IMR-90 (cell line): ENCODE measurements around the gene HSFX1. TPM values are rescaled to one million over a fixed set of nuclear protein-coding genes. Genes with fewer than 3 reads are reported as not detected.

ENCODE experiments used
- ATAC-seq: fragments of 200-7000 bp; cut with Tn5 transposase; 2 replicates; pipeline ENCODE4 v1.9.1; 2020; ENCODE audit warnings: low read depth, mild to moderate bottlenecking, moderate library complexity
- BruUV-seq: library from RNA; stranded (reverse); fragments of 400-500 nt; replicated peaks from 2 replicates; lab custom pipeline; 2021; lab: Mats Ljungman, UMichigan
- CTCF ChIA-PET: fragments of 300-600 bp; formaldehyde crosslinking; extraction: SDS; loops from one replicate; lab custom pipeline; 2021; ENCODE audit warnings: antibody characterized with exemption; lab: Yijun Ruan, JAX
- POLR2A ChIA-PET: fragments of 300-600 bp; sonication (Branson Sonifier 250); formaldehyde crosslinking; loops from one replicate; lab custom pipeline; 2022; ENCODE audit warnings: antibody characterized with exemption; ENCODE audit not compliant: unreplicated experiment; lab: Charles Lee
- DNase-seq: peaks from one replicate; pipeline ENCODE4 v3.0.0; 2013
- H2AFZ ChIP-seq: replicated peaks from 2 replicates; pipeline ENCODE3; 2013; ENCODE audit warnings: low read length, mild to moderate bottlenecking; ENCODE audit not compliant: poor library complexity
- H2AK5ac ChIP-seq: 2 replicates; pipeline ENCODE4 v1.6.1; 2013; ENCODE audit warnings: low read depth, low read length, inconsistent platforms
- H2AK9ac ChIP-seq: replicated peaks from 2 replicates; pipeline ENCODE3; 2013; ENCODE audit warnings: mild to moderate bottlenecking, low read depth, low read length, moderate library complexity; ENCODE audit not compliant: poor library complexity
- H2BK120ac ChIP-seq: 2 replicates; pipeline ENCODE4 v1.6.1; 2013; ENCODE audit warnings: low read depth, low read length, inconsistent platforms
- H2BK15ac ChIP-seq: 3 replicates; pipeline ENCODE4 v1.6.1; 2013; ENCODE audit warnings: low read depth, low read length, inconsistent platforms
- H2BK20ac ChIP-seq: 2 replicates; pipeline ENCODE4 v1.6.1; 2013; ENCODE audit warnings: low read depth, mild to moderate bottlenecking, inconsistent platforms, low read length, moderate library complexity
- H2BK5ac ChIP-seq: 2 replicates; pipeline ENCODE4 v1.6.1; 2013; ENCODE audit warnings: mild to moderate bottlenecking, low read depth, low read length, inconsistent platforms; ENCODE audit not compliant: poor library complexity, severe bottlenecking
- H3K14ac ChIP-seq: replicated peaks from 2 replicates; pipeline ENCODE4 v1.6.1; 2013; ENCODE audit warnings: low read depth, low read length, inconsistent platforms
- H3K18ac ChIP-seq: 2 replicates; pipeline ENCODE4 v1.6.1; 2013; ENCODE audit warnings: low read depth, low read length, control low read depth
- H3K23ac ChIP-seq: 2 replicates; pipeline ENCODE4 v1.6.1; 2013; ENCODE audit warnings: low read depth, low read length, inconsistent platforms
- H3K27ac ChIP-seq: 2 replicates; pipeline ENCODE4 v1.5.1; 2013; ENCODE audit warnings: mild to moderate bottlenecking, control low read depth, low read length; ENCODE audit not compliant: insufficient read depth
- H3K27me3 ChIP-seq: 2 replicates; pipeline ENCODE4 v1.6.1; 2013; ENCODE audit warnings: low read length; ENCODE audit not compliant: control insufficient read depth, insufficient read depth
- H3K36me3 ChIP-seq: 2 replicates; pipeline ENCODE4 v1.6.1; 2013; ENCODE audit warnings: low read length, mixed read lengths; ENCODE audit not compliant: control insufficient read depth, insufficient read depth
- H3K4ac ChIP-seq: 2 replicates; pipeline ENCODE4 v1.6.1; 2013; ENCODE audit warnings: low read depth, low read length, inconsistent platforms
- H3K4me1 ChIP-seq: 2 replicates; pipeline ENCODE4 v1.6.1; 2013; ENCODE audit warnings: low read length, mixed read lengths; ENCODE audit not compliant: control insufficient read depth, insufficient read depth
- H3K4me2 ChIP-seq: 2 replicates; pipeline ENCODE4 v1.6.1; 2013; ENCODE audit warnings: low read depth, mild to moderate bottlenecking, control low read depth, low read length, moderate library complexity
- H3K4me3 ChIP-seq: 2 replicates; pipeline ENCODE4 v1.5.1; 2013; ENCODE audit warnings: low read depth, mild to moderate bottlenecking, control low read depth, low read length, moderate library complexity; ENCODE audit not compliant: insufficient read depth
- H3K56ac ChIP-seq: 2 replicates; pipeline ENCODE4 v1.6.1; 2013; ENCODE audit warnings: low read length, inconsistent platforms; ENCODE audit not compliant: insufficient read depth; ENCODE audit errors: extremely low read depth
- H3K79me1 ChIP-seq, 2 experiments: 2 replicates each; pipeline ENCODE4 v1.6.1; 2013; ENCODE audit warnings: low read length in 2 of 2, inconsistent platforms in 1 of 2, low read depth in 1 of 2
- H3K9ac ChIP-seq: 2 replicates; pipeline ENCODE4 v1.6.1; 2013; ENCODE audit warnings: low read depth, low read length, control low read depth
- H3K9me1 ChIP-seq: 2 replicates; pipeline ENCODE4 v1.6.1; 2013; ENCODE audit warnings: low read length, inconsistent platforms; ENCODE audit not compliant: insufficient read depth
- H3K9me3 ChIP-seq: 2 replicates; pipeline ENCODE4 v1.6.1; 2013; ENCODE audit warnings: low read length; ENCODE audit not compliant: control insufficient read depth, insufficient read depth
- H4K20me1 ChIP-seq: 2 replicates; pipeline ENCODE4 v1.6.1; 2013; ENCODE audit warnings: low read length, inconsistent platforms; ENCODE audit not compliant: insufficient read depth
- H4K5ac ChIP-seq: 2 replicates; pipeline ENCODE4 v1.6.1; 2013; ENCODE audit warnings: mild to moderate bottlenecking, low read depth, low read length, control low read depth
- H4K8ac ChIP-seq, 2 experiments: 2 replicates each; pipeline ENCODE4 v1.6.1; 2013; ENCODE audit warnings: low read depth in 2 of 2, low read length in 2 of 2, control low read depth in 1 of 2, inconsistent platforms in 1 of 2
- H4K91ac ChIP-seq: 2 replicates; pipeline ENCODE4 v1.6.1; 2013; ENCODE audit warnings: low read depth, low read length, inconsistent platforms; ENCODE audit not compliant: insufficient read depth
- BHLHE40 ChIP-seq: fragments of 150-350 bp; IDR thresholded peaks from 2 replicates; pipeline ENCODE4 v1.6.1; 2016; ENCODE audit warnings: mild to moderate bottlenecking, low read depth, low read length
- CEBPB ChIP-seq: IDR thresholded peaks from 2 replicates; pipeline ENCODE4 v1.6.1; 2012; ENCODE audit warnings: low read depth, low read length, improper control_type of control experiment
- CHD1 ChIP-seq: IDR thresholded peaks from 2 replicates; pipeline ENCODE4 v1.6.1; 2012; ENCODE audit warnings: low read depth, low read length, improper control_type of control experiment
- ELK1 ChIP-seq: fragments of 150-350 bp; IDR thresholded peaks from 2 replicates; pipeline ENCODE4 v1.6.1; 2016; ENCODE audit warnings: low read depth, mild to moderate bottlenecking, low read length, moderate library complexity, borderline replicate concordance
- FOS ChIP-seq: fragments of 150-350 bp; IDR thresholded peaks from 2 replicates; pipeline ENCODE4 v1.6.1; 2016; ENCODE audit warnings: low read depth, low read length
- MAZ ChIP-seq: IDR thresholded peaks from 2 replicates; pipeline ENCODE4 v1.6.1; 2012; ENCODE audit warnings: low read depth, mild to moderate bottlenecking, low read length, improper control_type of control experiment, moderate library complexity, borderline replicate concordance
- MXI1 ChIP-seq: IDR thresholded peaks from 2 replicates; pipeline ENCODE4 v1.6.1; 2012; ENCODE audit warnings: low read depth, mild to moderate bottlenecking, low read length, moderate library complexity, borderline replicate concordance
- NFE2L2 ChIP-seq: fragments of 150-350 bp; IDR thresholded peaks from 2 replicates; pipeline ENCODE4 v1.6.1; 2016; ENCODE audit warnings: low read depth, mild to moderate bottlenecking, low read length
- POLR2A ChIP-seq: IDR thresholded peaks from 2 replicates; pipeline ENCODE4 v1.6.1; 2012; ENCODE audit warnings: mild to moderate bottlenecking, low read depth, low read length
- RCOR1 ChIP-seq: IDR thresholded peaks from 2 replicates; pipeline ENCODE4 v1.6.1; 2012; ENCODE audit warnings: mild to moderate bottlenecking, low read length, improper control_type of control experiment; ENCODE audit not compliant: insufficient replicate concordance
- WGBS, 2 experiments: methylation state at CpG; one replicate each; pipeline versions ENCODE4 v1.1.5 to v1.1.7; 2013; ENCODE audit warnings: missing lambda C conversion rate in 2 of 2; ENCODE audit not compliant: insufficient read length in 1 of 2; ENCODE audit errors: extremely low coverage in 2 of 2; 5-methylcytosine and 5-hydroxymethylcytosine counted together
- dilution Hi-C: fragments of 300-500 bp; cut with HindIII; formaldehyde crosslinking; loops from one replicate; pipeline ENCODE4 v1.14.3; 2018; ENCODE audit warnings: low sequenced_read_pairs; ENCODE audit not compliant: unreplicated experiment
- in situ Hi-C: fragments of 300-500 bp; cut with MboI; formaldehyde crosslinking; loops from 3 replicates; pipeline ENCODE4 v1.14.3; 2019; ENCODE audit warnings: low sequenced_read_pairs, inconsistent platforms, mixed read lengths
- intact Hi-C: fragments of 100-400 bp; cut with micrococcal nuclease; formaldehyde crosslinking; loops from 2 replicates; pipeline ENCODE4 v1.10.0; 2022
- polyA plus RNA-seq, 3 experiments: library from polyadenylated mRNA; depleted of rRNA; stranded (reverse); fragments of >200 nt; gene quantifications; 2 replicates each; pipeline ENCODE4 v1.2.3, GENCODE V29; 2012; ENCODE audit warnings: low replicate concordance in 1 of 3
- total RNA-seq: library from RNA; depleted of rRNA; stranded (reverse); fragments of >200 nt; gene quantifications from 2 replicates; pipeline ENCODE4 v1.2.3, GENCODE V29; 2012
- TF ChIP-seq, protein P1 (sequence below): conservative IDR thresholded peaks from 2 replicates; pipeline ENCODE4 v1.5.1; 2012; ENCODE audit warnings: mild to moderate bottlenecking, low read depth, low read length, improper control_type of control experiment

Gene HSFX1
- total and polyA plus RNA-seq, 2 of the 4 experiments (the other 2 are of a cell fraction), result 0.18 to 0.36 TPM

DNA sequence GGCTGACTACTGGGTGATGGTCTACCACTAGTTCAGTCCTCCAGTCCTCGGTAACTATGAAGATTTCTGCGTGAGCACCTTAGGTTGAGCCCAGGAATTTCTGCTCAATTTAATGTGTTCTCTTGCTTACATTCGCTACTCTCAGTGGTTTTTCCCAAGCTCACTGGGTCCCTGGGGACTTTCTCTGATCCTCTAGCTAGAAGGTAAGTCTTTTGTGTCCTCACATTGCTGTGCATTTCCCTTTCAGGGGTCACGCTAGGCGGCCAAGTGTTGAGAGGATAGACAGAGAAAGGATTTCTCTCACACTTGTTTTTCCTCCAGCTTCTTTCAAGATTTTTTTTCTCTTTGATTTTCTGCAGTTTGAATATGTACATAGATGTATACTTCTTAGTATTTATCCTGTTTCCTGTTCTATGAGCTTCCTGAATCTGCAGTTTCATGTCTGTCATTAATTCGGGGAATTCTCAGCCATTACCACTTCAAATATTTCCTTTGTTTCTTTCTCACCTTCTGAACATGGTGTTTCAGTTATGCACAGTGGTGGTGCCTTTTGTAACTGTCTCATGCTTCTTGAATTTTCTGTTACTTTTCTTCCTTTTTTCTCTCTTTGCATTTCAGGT lies 25.3 kb downstream of the HSFX1 start:
- no peak for TF ChIP-seq MAZ
- no peak for TF ChIP-seq ELK1
- no peak for TF ChIP-seq NFE2L2
- TF ChIP-seq CEBPB, result no peak
- TF ChIP-seq MXI1, result no peak
- no peak for TF ChIP-seq POLR2A
- TF ChIP-seq CHD1, result no peak
- no peak for TF ChIP-seq RCOR1
- TF ChIP-seq BHLHE40, result no peak
- TF ChIP-seq, protein P1, sequence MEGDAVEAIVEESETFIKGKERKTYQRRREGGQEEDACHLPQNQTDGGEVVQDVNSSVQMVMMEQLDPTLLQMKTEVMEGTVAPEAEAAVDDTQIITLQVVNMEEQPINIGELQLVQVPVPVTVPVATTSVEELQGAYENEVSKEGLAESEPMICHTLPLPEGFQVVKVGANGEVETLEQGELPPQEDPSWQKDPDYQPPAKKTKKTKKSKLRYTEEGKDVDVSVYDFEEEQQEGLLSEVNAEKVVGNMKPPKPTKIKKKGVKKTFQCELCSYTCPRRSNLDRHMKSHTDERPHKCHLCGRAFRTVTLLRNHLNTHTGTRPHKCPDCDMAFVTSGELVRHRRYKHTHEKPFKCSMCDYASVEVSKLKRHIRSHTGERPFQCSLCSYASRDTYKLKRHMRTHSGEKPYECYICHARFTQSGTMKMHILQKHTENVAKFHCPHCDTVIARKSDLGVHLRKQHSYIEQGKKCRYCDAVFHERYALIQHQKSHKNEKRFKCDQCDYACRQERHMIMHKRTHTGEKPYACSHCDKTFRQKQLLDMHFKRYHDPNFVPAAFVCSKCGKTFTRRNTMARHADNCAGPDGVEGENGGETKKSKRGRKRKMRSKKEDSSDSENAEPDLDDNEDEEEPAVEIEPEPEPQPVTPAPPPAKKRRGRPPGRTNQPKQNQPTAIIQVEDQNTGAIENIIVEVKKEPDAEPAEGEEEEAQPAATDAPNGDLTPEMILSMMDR, result no peak
- no peak for TF ChIP-seq FOS
- Histone ChIP-seq H4K91ac (no peak overlapping the region), H3K27ac (no peak overlapping the region), H3K4ac (no peak overlapping the region), H2AFZ (no peak overlapping the region), H4K20me1 (no peaks in the 10 kb centered on the region), H2BK5ac (no peak overlapping the region), H3K9ac (no peak overlapping the region), H2BK120ac (no peak overlapping the region), H3K4me3 (no peak overlapping the region), H3K56ac (no peak overlapping the region), H2BK15ac (no peak overlapping the region), H2AK5ac (no peak overlapping the region), H3K23ac (no peak overlapping the region), H3K14ac (no peak overlapping the region), H3K27me3 (no peaks in the 10 kb centered on the region), H2AK9ac (no peak overlapping the region), H3K4me2 (no peak overlapping the region), H3K9me3 (no peaks in the 10 kb centered on the region), H4K8ac (no peak overlapping the region), H3K4me1 (no peaks in the 10 kb centered on the region), H2BK20ac (no peak overlapping the region), H4K5ac (no peak overlapping the region), H3K18ac (no peak overlapping the region), H3K79me1 (no peaks in the 10 kb centered on the region), H3K9me1 (no peaks in the 10 kb centered on the region), H3K36me3 (no peaks in the 10 kb centered on the region)
- ATAC-seq (no peak), DNase-seq (no peak)
- ChIA-PET POLR2A (no interaction called here), CTCF (no interaction called here)
- no CpG with 5 or more reads among the region's 6 CpGs for WGBS, 2 experiments
- intact Hi-C loops (no loop called here), dilution Hi-C loops (no loop called here), in situ Hi-C loops (no loop called here)
- no TSS peak for BruUV-seq
